ENCODE measurements around the gene CSAD.
"Not testable (repeated sequence)": the region's sequence is repeated elsewhere in the genome, so short reads cannot be mapped to it uniquely, and the experiment has no call there.

Gene CSAD

DNA sequence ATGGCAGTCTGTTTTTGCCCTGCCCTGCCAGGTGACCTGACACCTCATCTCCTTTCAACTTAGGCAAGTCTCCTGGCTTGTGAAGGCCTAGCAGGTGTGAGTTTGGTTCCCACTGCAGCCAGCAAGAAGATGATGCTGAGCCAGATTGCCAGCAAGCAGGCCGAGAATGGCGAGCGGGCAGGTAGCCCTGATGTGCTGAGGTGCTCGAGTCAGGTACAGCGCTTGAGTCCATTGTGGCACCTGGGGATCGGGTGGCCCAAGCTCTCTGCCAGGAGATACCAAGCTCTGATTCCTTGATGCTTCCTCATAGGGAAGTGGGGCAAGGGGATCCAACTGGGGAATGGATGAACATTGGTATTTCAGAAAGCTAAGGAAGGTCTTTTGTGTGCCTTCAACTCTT lies 4.1 kb upstream of the CSAD start:
- FAIRE-seq, result no peak
- no peak for DNase-seq (ENCODE audit: extremely low spot score, insufficient read length, low read depth)

- DNase-seq (ENCODE audit: extremely low spot score, insufficient read length, low read depth) (no peak), FAIRE-seq (no peak)
Observed at GRCh38 chr12:53182903-53183302, 2.2 kb upstream of the CSAD start.

- DNase-seq (ENCODE audit: extremely low spot score, insufficient read length, low read depth), result no peak
- no peak for FAIRE-seq
Observed at GRCh38 chr12:53181935-53182334, 1.2 kb upstream of the CSAD start.

GRCh38 chr12:53180931-53181645 lies 363 bp upstream of the CSAD start:
- peak; percentile 29 for FAIRE-seq
- DNase-seq (ENCODE audit: extremely low spot score, insufficient read length, low read depth), result peak; percentile 75

DNA sequence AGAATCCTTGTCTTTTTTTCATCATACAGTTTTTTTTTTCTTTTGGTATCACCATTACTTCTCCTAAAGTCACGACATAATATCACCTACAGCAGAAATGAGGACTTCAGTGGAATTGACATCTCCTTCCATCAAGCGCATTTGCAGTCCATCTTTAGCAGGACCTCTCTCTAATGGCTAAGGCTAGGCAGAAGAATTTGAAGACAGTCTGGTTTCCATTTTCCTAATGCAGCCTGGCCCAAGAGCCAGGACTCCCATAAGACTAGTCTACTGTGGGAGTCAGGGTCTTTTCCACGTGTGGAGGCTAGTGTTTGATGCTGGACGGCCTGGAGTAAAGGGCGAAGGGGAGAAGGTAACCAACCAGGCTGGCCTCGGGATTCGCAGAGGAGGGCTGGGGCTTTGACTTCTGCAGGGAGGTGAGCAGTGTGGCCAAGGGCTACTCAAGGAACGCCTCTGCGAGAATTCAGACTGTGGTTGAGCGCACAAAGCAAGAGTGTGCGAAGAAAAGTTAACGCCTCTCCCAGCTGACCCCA lies 972 bp downstream of the CSAD start:
- DNase-seq (ENCODE audit: extremely low spot score, insufficient read length, low read depth) (no peak), FAIRE-seq (no peak)

GRCh38 chr12:53178803-53179202 lies 1.9 kb downstream of the CSAD start:
- not testable (repeated sequence) for FAIRE-seq; DNase-seq (ENCODE audit: extremely low spot score, insufficient read length, low read depth)

- not testable (repeated sequence) for DNase-seq (ENCODE audit: extremely low spot score, insufficient read length, low read depth); FAIRE-seq
Observed at GRCh38 chr12:53177447-53177846, 3.3 kb downstream of the CSAD start.

DNA sequence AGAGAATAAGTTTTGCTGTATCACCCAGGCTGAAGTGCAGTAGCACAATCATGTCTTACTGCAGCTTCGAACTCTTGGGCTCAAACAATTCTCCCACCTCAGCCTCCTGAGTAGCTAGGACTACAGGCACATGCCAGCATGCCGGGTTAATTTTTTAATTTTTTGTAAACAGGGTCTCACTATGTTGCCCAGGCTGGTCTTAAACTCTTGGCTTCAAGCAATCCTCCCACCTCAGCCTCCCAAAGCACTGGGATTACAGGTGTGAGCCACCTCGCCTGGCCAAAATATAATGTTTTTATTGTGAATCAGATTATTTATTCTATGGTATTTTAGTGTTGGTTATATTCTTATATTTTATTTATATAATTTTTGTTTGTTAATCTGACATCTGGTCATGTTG lies 4.0 kb downstream of the CSAD start:
- DNase-seq (ENCODE audit: extremely low spot score, insufficient read length, low read depth) (no peak), FAIRE-seq (no peak)

DNA sequence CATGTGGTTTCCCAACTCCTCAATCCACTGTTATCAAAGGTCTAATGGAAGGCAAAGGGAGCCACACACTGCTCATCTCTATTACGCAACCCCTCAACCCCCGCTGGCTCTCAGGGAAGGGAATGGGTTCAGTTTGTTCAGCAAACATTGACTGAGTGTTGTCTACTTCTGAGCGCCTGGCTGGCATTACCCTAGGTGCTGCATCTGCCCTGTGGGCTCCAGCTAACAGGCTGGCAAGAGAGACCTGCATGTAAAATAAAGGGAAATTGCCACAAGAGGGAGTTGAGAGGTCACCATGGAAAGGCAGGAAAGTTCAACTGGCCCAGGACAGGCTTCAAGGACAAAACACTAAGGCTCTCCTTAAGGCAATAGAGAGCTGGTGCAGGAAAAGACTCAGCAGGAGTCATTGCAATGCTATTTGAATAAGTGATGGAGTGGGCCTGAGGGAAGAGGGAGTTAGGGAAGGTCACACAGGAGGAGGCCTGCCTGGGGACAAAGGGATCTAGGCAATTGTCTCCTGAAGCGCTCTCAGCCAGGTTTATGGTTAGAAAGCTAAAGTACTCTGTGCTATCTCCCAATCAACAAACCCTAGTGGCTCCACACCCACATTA lies 5.7 kb downstream of the CSAD start:
- DNase-seq (ENCODE audit: extremely low spot score, insufficient read length, low read depth) (no peak), FAIRE-seq (peak; percentile 35)

DNA sequence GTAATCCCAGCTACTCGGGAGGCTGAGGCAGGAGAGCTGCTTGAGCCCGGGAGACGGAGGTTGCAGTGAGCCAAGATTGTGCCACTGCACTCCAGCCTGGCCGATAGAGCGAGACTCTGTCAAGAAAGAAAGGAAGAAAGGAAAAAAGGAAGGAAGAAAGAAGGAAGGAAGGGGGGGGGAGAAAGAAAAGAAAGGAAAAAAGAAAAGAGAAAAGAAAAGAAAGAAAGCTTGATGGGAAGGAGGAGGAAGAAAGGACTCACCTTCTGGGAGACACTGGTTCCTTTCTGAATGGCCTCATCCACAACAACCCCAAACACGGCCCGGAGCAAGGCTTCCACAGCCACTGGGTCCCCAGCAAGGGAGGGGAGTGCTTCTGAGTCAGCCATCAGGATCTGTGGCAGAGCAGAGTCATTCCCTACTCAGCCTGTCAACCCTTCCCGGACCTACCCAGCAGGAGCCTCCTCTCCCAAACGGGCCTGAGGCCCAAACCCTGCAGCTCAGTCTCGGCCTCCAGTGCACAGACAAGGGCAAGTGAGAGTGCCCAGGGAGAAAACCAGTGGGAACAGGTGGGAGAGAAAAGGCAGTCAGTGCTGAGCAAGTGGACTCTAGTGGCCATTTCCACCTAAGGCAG lies 7.5 kb downstream of the CSAD start:
- FAIRE-seq, result no peak
- DNase-seq (ENCODE audit: extremely low spot score, insufficient read length, low read depth), result no peak

DNA sequence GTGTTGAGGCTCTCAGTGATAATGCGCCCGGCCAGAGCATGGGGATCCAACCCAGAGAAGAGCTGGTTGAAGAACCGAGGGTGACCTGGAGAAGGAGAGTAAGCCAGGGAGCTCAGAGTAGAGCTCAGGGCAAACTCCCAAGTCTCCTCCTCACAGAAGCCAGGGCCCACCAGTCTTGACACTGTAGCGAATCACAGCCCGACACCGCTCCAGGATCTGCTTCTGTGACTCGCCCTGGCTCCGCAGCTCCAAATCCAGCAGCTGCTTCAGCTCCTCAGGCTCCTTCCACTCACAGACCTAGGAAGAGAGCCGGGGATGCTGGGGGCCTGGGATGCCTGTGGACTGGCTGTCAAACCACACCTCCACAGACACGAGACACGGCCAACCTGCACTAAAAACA lies 8.4 kb downstream of the CSAD start:
- FAIRE-seq, result no peak
- DNase-seq (ENCODE audit: extremely low spot score, insufficient read length, low read depth), result no peak

GRCh38 chr12:53171725-53172329 lies 8.9 kb downstream of the CSAD start:
- FAIRE-seq (no peak), DNase-seq (ENCODE audit: extremely low spot score, insufficient read length, low read depth) (no peak)

DNA sequence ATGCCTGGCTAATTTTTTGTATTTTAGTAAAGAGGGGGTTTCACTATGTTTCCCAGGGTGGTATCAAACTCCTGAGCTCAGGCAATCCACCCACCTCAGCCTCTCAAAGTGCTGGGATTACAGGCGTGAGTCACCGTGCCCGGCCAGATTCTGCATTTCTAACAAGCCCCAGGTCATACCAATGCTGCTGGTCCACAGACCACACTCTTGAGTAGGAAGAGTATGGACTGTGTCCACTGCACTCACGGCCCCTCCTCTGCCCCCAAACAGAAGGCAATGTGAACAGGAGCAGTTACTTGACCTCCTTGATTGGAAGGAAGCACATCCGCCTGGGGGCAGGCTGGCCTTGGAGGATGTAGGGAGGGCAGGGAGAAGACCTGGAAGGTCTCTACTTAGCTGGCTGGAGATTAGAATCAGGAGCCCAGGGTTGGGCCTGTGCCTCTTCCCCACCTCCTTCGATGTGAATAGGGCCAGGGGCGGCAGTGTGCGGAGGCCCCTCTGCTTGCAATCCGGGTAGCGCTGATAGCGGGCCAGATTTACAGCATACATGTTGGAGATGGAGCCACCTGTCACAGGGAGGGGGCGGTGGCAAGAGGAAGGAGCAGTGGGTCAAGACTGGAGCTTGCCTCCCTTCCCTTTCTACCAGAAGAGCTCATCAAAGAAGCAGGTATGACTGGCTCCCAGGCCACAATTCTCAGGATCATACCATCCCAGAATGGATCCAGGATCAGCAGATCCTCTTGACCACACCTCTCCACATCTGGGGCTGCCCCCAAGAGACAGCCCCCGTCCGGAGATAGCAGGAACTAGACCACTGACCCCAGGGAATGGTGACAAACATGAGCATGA lies 9.6 kb downstream of the CSAD start:
- no peak for DNase-seq (ENCODE audit: extremely low spot score, insufficient read length, low read depth)
- no peak for FAIRE-seq

GRCh38 chr12:53170215-53170614 lies 10.5 kb downstream of the CSAD start:
- FAIRE-seq, result no peak

DNA sequence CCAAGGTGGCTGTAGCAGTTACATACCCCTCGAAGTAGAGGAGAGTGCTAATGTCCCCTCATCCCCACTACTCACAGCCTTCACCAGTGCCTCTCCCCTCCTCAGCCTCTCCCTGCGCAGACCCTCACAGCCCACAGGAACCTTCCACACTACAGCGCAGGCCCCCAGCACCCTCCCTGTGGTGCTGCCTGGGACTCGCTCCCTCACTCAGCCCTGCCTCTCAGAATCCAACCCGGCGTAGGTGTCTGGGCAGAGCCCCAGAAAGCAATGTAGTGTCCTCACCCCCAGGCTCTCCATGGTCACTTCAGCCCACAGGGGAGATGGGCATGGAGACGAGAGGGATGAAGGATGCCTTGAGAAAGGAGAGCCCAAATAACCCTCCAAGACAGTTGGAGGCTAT lies 11.1 kb downstream of the CSAD start:
- no peak for FAIRE-seq
- DNase-seq (ENCODE audit: extremely low spot score, insufficient read length, low read depth), result no peak

More at GRCh38 chr12:53170215-53170614, 10.5 kb downstream of the CSAD start:
- DNase-seq (ENCODE audit: extremely low spot score, insufficient read length, low read depth), result no peak

GRCh38 chr12:53166837-53167236 lies 13.9 kb downstream of the CSAD start:
- FAIRE-seq, result no peak
- DNase-seq (ENCODE audit: extremely low spot score, insufficient read length, low read depth), result no peak

DNA sequence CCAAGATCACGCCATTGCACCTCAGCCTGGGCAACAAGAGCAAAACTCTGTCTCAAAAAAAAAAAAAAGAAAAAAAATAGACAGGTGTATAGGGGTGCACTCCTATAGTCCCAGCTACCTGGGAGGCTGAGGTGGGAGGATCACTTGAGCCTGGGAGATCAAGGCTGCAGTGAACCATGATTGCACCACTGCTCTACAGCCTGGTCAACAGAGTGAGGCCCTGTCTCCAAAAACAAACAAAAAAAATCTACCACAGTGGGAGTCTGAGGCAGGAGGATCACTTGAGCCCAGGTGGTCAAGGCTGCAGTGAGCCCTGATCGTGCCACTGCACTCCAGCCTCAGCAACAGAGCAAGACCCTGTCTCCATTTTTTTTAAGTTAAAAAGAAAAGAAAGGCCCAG lies 17.7 kb downstream of the CSAD start:
- not testable (repeated sequence) for FAIRE-seq; DNase-seq (ENCODE audit: extremely low spot score, insufficient read length, low read depth)

DNA sequence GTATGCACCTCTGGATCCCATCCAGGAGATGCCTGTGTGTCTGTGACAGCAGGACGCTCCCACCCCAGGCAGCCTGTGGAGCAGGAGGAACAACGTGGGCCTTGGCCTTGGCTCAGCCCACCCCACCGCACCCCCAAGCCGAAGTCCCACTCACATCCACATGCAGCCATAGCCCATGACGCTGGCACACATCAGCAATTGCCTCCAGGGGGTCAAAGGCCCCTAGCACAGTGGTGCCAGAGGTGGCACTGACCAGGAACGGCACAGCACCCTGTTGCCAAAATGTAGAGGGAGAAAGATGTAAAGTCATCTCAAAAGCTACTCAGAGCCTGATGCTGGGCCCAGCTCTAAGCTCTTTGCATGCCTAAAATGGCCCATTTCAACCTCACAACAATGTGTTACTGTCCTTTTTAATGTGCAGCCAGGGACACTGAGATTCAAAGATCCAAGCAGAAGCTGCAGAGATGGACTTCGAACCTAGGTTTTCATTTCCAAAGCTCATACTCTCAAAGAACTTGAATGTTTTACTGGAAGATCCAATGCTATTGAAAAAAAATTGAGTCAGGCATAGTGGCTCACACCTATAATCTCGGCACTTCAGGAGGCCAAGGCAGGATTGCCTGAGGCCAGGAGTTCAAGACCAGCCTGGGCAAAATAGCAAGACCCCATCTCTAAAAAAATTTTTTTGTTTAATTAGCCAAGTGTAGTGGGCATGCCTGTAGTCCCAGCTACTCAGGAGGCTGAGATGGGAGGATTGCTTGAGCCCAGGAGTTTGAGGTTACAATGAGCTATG lies 19.4 kb downstream of the CSAD start:
- DNase-seq (ENCODE audit: extremely low spot score, insufficient read length, low read depth) (no peak), FAIRE-seq (no peak)

- DNase-seq (ENCODE audit: extremely low spot score, insufficient read length, low read depth) (no peak), FAIRE-seq (no peak)
Observed at GRCh38 chr12:53160673-53161072, 20.1 kb downstream of the CSAD start.

All from GM18507 (cell line).